ENCODE results near the gene CCDC112.

DNA sequence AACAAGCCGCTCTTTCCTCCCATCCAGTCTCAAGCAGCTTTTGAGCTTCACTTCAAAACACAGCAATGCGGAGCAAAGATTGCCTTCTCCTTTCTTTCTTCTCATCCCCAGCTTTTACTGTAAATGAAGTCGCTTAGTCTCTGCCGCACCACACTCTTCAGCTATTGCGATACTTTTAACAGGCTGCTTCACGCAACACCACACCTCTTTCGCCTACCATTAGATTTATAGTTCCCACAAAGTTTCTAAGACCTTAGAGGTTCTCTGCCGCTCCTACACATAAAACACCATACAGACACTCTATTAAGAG is 34.5 kb downstream of the CCDC112 start:
- no peak for TF ChIP-seq CTCF (IDR thresholded peaks at IDR 0.05; ENCODE audit: low read depth, low read length)
- TF ChIP-seq POLR2A (IDR thresholded peaks at IDR 0.05; ENCODE audit: extremely low read depth, insufficient read length): no peak

All from NB4 (cell line).